PC-3 (cell line): ENCODE measurements around the gene ACOXL.

Experiments used
- CTCF ChIP-seq: fragments of 300-600 bp; sonication (generic); conservative IDR thresholded peaks from 2 replicates; pipeline ENCODE4 v1.5.1; 2017; ENCODE audit warnings: antibody characterized with exemption, low read depth, mild to moderate bottlenecking, low read length
- EZH2 ChIP-seq: fragments of 300-600 bp; sonication (generic); IDR thresholded peaks from one replicate; pipeline ENCODE4 v1.6.1; 2017; ENCODE audit warnings: antibody characterized with exemption, mild to moderate bottlenecking, low read length; ENCODE audit not compliant: unreplicated experiment

DNA sequence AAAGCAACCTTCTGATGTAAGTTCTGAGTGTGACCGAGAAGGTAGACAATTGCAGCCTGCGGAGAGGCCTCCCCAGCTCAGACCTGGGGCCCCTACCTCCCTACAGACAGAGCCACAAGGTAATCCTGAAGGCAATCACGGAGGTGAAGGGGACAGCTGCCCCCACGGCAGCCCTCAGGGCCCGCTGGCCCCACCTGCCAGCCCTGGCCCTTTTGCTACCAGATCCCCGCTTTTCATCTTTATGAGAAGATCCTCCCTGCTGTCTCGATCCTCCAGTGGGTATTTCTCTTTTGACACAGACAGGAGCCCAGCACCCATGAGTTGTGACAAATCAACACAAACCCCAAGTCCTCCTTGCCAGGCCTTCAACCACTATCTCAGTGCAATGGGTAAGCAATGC, 391.4 kb downstream of the ACOXL start:
- no peak for TF ChIP-seq CTCF
- TF ChIP-seq EZH2: no peak
